Hematopoietic multipotent progenitor cell treated with erythropoietin and hydrocortisone succinate and interleukin-3 and kit ligand, for 4 days (in vitro differentiated cells): ENCODE data around the gene TMEM72.

Experiments
- DNase-seq: peaks from one replicate; pipeline ENCODE4 v3.0.0-alpha.2; 2015

Gene TMEM72

GRCh38 chr10:44969854-44970253 lies 58.7 kb downstream of the TMEM72 start:
- DNase-seq, result no peak

DNA sequence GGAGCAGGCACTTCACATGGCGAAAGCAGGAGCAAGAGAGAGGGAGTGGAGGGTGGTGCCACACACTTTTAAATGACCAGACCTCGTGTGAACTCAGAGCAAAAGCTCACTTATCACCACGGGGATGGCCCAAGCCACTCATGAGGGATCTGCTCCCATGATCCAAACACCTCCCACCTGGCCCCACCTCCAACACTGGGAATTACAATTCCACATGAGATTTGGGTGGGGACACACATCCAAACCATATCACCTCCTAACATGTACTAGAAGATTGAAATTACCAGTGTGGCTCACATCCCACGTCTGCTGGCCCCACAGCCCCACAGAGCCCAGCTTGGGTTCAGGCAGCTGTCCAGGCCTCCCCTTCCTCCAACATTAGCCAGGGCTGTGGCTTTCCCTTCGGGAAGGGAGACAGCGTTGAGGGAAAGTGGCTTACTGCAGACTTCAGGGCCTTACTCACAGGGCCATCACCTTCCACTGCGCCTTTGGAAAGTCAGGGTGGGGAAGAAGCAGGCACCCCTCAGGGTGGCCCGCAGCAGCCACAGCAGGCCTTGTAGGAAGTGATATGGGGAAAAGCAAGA lies 59.8 kb downstream of the TMEM72 start:
- DNase-seq, result no peak

GRCh38 chr10:44971434-44971833 lies 60.3 kb downstream of the TMEM72 start:
- no peak for DNase-seq

- DNase-seq, result no peak
These were observed 61.0 kb downstream of the TMEM72 start for GRCh38 chr10:44971935-44972757.

DNA sequence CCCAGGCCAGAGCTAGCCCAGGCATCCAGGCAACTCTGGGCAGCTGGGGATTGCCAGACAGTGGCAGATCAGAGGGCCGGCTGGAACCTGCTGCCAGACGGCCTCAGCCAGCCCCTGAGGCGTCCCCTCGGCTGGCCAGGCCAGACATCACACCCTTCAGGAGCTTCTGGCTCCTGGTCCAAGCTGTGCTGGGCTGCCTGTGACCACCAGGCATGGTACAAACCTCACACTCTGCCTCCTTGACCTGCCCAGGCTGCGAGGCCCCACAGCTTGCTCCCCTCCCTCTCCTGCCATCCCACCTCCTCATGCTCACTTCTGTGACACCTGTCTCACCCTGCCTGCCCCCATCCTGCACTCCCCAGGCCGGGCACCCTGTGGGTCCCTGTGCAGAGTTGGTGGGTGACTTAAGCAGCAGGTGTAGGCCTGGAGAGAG lies 61.8 kb downstream of the TMEM72 start:
- DNase-seq, result no peak

GRCh38 chr10:44973323-44974081 lies 62.4 kb downstream of the TMEM72 start:
- no peak for DNase-seq

DNA sequence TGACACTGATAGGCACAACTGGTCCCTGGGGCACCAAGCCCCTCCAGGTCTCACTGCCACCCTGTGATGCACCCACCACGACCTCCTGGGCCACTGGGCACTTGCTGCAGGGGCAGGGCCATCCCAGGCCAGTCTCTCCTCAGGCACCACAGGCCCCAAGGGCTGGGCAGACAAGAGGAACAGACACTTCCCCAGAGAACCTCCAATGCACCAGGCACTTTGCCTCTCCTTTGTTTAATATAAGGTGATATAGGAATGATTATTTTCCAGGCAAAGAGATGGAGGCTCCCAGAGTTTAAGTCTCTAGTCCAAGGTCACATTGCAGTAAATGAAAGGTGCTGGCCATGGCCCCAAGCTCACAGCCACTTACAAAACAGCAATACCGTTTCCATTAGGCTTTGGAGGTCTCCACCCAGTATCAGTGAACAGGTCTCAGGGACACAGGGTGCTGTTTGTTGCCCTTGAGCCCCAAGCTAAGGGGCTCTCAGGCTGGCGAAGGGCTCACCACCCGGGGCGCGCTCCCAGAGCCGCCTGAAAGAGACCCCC lies 63.0 kb downstream of the TMEM72 start:
- no peak for DNase-seq

- DNase-seq, result peak; percentile 80
These were observed 63.7 kb downstream of the TMEM72 start for GRCh38 chr10:44974628-44975430.

DNA sequence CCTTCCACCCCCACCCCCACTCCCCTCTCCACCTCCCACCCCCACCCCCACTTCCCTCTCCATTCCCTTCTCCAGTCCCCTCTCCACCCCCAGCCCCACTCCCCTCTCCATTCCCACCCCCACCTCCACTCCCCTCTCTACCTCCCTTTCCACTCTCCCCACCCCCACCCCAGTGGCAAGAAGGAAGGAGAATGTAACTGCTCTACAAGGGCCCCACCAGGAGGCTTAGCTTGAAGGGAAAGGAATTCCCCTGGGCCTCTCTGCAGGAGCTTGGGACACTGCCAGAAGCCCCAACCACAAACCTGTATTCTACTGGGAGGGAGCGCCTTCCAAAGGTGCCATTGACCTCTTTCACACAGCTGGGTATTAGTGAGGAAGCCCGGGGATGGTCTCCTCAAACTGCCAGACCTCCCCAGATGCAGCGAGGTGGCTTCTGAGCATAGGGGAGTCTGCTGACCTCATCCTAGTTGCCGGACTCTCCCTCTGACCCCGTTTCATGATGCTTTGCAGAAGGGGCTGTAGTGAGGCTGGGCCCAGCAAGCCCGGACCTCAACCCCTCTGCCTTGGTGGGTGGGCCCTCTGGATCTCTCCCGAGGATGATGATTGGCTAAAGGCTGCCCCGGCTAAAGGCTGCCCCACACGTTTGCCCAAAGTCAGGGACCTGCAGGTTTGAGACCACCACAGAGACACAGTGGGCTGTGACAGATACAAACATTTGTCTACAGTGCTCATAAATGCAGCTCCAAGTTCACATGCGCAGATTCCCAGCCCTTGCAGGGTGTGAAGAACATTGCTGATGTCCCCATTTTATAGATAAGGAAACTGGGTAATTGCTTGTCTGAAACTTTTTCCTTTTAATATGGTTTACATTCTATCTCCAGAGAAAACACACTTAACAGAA lies 64.5 kb downstream of the TMEM72 start:
- DNase-seq, result no peak

DNA sequence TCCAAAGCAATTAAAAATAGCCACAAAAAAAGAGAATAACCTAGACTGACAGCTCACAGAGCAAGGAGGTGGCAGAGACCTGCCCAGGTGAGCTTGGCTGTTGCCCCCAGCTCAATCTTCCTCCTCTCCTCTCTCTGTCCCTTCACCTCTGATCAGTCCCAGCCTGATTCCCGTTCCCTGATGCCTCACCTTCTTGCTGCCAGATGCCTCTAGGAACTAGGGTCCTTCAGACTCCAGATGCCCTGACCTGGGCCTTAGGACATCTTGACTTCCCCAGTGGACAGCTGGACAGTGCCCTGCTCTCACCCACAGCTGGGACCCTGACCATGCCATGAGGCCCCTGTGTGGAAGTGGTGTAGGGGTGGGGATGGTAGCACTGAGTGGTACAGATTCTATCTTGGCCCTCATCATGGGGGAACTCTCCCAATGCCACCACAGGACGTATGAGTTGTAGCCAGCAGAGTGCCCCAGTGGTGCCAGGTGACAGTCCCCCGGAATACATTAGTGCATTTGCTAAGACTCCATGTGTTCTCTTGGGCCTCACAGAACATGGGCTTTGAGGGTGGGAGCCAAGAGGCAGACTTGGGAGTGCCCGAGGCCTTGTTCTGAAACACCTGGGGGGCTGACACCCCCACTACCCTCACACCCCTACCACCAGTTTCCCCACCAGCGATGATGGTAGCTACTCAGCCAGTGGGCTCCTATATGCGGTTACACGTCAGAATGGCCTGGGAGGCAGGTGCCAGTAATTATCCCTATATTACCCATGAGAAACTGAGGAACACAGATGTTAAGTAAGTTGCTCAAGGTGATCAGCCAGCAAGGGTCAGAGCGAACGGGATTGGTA lies 65.4 kb downstream of the TMEM72 start:
- no peak for DNase-seq

- peak; percentile 30 for DNase-seq
These were observed 66.4 kb downstream of the TMEM72 start for GRCh38 chr10:44977287-44978212.

DNA sequence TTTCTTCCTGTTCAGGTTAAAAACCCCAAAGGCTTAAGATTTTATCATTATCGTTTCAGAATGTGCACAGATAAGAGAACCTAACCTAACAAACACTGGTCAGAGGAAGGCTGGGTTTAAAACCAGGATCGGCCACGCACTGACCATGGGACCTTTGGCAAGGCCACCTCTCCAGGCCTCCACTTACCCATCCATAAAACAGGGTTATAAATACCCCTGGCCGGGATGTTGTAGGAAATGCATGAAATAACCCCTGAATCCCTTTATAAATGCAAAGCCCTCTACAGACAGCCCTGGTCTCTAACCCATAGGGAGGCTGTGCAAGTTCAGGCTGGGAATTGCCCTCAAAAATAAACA lies 67.1 kb downstream of the TMEM72 start:
- DNase-seq, result no peak

- peak; percentile 81 for DNase-seq
These were observed 67.6 kb downstream of the TMEM72 start, which contains the start of gene DEPP1 for GRCh38 chr10:44978570-44979280. Gene DEPP1 (minus strand): TSS chr10:44978809. CDS start chr10:44978030, 779 bp downstream.

DNA sequence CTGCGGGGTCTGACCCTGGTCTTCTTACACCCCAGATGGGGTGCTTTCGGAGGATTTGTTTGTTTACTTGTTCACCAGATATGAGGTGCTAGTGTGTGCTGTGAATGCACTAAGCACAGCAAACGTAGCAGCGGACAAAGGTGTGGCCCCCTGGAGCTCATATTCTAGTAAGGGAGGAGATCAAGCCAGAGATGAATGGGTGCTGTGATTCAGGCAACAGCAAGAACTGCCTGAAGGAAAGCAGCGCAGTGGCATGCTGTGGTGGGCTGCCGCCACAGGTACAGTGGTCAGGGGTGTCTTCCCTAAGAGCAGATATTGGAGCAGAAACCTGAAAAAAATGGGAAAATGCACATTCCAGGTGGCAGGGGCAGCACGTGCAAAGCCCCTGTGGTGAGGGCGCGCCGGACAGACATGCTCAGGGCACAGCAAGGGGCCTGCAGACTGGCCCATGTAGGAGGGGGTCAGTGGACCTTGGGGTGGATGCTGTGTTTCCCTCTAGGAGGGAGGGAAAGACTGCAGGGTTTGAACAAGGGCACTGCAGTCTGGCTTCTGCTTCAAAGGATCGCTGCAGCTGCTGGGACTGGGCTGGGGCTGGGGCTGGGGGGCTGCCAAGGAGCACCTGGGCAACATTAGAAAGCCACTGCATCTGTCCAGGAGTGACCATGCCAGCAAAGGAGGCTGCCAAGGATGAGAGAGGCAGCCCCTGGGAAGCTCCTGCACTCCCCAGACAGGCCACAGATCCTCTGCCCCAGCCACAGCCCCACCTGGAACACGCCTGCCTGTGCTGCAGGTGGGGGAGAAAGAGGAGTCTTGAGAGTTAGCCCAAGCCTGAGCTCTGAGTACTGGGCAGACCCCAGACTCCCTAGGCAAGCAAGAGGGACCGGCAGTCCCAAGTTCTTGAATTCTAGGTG lies 68.4 kb downstream of the TMEM72 start:
- DNase-seq, result no peak

DNA sequence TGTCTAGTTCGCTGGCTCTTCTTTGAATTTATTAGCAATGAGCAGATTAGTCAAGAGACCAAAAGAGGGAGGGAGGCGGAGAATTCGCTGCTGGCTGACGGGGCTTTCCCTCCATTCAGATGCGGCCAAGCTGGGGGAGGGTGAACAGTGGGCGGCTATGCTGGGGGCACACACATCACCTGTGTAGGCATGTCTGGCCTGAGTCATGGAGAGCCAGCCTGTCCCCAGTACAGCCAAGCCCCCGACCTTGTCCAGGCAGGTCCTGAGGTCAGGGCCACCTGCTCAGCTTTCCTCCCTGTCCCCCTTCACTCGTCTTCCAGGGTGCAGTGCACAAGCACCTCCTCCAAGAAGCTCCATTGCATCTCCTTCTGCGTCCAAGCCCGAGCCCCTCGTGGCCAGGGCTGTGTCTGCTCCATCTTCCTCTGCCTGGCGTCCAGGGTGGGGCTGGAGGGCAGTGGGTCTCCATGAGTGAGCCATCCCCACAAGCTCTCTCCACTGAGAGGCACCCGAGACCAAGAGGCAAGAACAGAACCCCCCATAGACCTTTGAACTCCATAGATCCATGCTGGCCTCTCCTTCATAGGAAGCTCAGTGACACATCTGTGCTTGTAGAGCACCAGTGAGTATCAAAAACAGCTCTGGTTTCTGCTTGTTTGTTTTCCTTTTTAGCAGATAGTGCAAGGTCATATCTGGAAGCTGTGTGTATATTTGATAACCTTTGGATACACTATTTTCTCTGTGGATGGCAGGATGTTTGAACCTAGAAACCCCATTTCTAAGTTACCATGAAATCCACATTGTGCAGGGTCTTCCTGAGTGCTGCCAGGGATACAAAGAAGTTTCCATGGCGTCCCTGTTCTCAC lies 69.4 kb downstream of the TMEM72 start:
- DNase-seq, result no peak
